Measurements from ENCODE around the gene MTOR. TPM values are rescaled to one million over a fixed set of nuclear protein-coding genes. Genes with fewer than 3 reads are reported as not detected.
"Not testable (repeated sequence)": the region's sequence is repeated elsewhere in the genome, so short reads cannot be mapped to it uniquely, and the experiment has no call there.

MTOR gene
- total and polyA plus RNA-seq, 10 donors, result 12.5 to 50.9 (median 35.5) TPM

GRCh38 chr1:11298390-11299224 lies 36.3 kb upstream of the MTOR start:
- TF ChIP-seq CTCF (IDR thresholded peaks at IDR 0.05 in 8 of 11, conservative IDR thresholded peaks at IDR 0.05 in 3 of 11) (no peak), POLR2A (IDR thresholded peaks at IDR 0.05) (no peak), POLR2AphosphoS5 (IDR thresholded peaks at IDR 0.05) (no peak)
- no peak for DNase-seq
- intact Hi-C loops (cut with DNase I; ENCODE audit: low total_unique reads), result no loop called here

GRCh38 chr1:11297774-11298173 lies 35.4 kb upstream of the MTOR start:
- 96 to 98% (median 97%) methylated on average over 5 of the region's 5 CpGs for whole genome bisulfite sequencing, 5 donors
- intact Hi-C loops (cut with DNase I; ENCODE audit: low total_unique reads); H3K4me1 ChIP-seq: not testable (repeated sequence)

More at GRCh38 chr1:11298390-11299224, 36.3 kb upstream of the MTOR start:
- 84 to 88% (median 85%) methylated on average over 12 of the region's 12 CpGs for WGBS, 5 donors
- H3K4me3 ChIP-seq, result no peak overlapping the region
- H3K9me3 ChIP-seq, result no peaks in the 10 kb centered on the region
- no peak overlapping the region for H3K27ac ChIP-seq
- H3K27me3 ChIP-seq (replicated peaks in 1 of 7), result no peaks in the 10 kb centered on the region
- H3K36me3 ChIP-seq, result peaks cover 0 to 35% (median 18%) of the 10 kb centered on the region in 6 donors
- H3K4me1 ChIP-seq, result no peaks in the 10 kb centered on the region

GRCh38 chr1:11295905-11296304 lies 33.6 kb upstream of the MTOR start:
- Histone ChIP-seq H3K9me3 (no peaks in the 10 kb centered on the region), H3K4me3 (no peak overlapping the region), H3K4me1 (no peaks in the 10 kb centered on the region), H3K27me3 (replicated peaks in 1 of 7) (no peaks in the 10 kb centered on the region), H3K27ac (no peak overlapping the region), H3K36me3 (peaks cover 0 to 60% (median 23%) of the 10 kb centered on the region in 6 donors)
- intact Hi-C loops (cut with DNase I; ENCODE audit: low total_unique reads), result no loop called here
- DNase-seq, result no peak
- 92 to 100% (median 100%) methylated on average over 2 of the region's 2 CpGs for WGBS, 5 donors
- TF ChIP-seq POLR2AphosphoS5 (IDR thresholded peaks at IDR 0.05), result no peak
- no peak for TF ChIP-seq CTCF (IDR thresholded peaks at IDR 0.05 in 8 of 11, conservative IDR thresholded peaks at IDR 0.05 in 3 of 11)
- no peak for TF ChIP-seq POLR2A (IDR thresholded peaks at IDR 0.05)

More at GRCh38 chr1:11297774-11298173, 35.4 kb upstream of the MTOR start:
- not testable (repeated sequence) for DNase-seq; H3K27ac ChIP-seq; H3K9me3 ChIP-seq; H3K27me3 ChIP-seq (replicated peaks in 1 of 7); H3K4me3 ChIP-seq
- peaks cover 0 to 43% (median 22%) of the 10 kb centered on the region in 6 donors for H3K36me3 ChIP-seq

GRCh38 chr1:11294951-11295350 lies 32.6 kb upstream of the MTOR start:
- intact Hi-C loops (cut with DNase I; ENCODE audit: low total_unique reads), result no loop called here
- no peak for DNase-seq
- 51 to 68% (median 56%) methylated on average over 6 to 8 of the region's 8 CpGs for WGBS, 5 donors
- no peaks in the 10 kb centered on the region for H3K4me1 ChIP-seq
- TF ChIP-seq CTCF (IDR thresholded peaks at IDR 0.05 in 8 of 11, conservative IDR thresholded peaks at IDR 0.05 in 3 of 11), result no peak
- TF ChIP-seq POLR2A (IDR thresholded peaks at IDR 0.05), result no peak
- no peak for TF ChIP-seq POLR2AphosphoS5 (IDR thresholded peaks at IDR 0.05)
- H3K27me3 ChIP-seq (replicated peaks in 1 of 7), result no peaks in the 10 kb centered on the region
- H3K9me3 ChIP-seq, result no peaks in the 10 kb centered on the region
- H3K27ac ChIP-seq, result no peak overlapping the region
- H3K4me3 ChIP-seq, result no peak overlapping the region
- peaks cover 0 to 70% (median 30%) of the 10 kb centered on the region in 6 donors for H3K36me3 ChIP-seq

Measured in spleen (tissue), 11 donors.